Kidney (tissue), 14 donors: Measurements from ENCODE around the gene FOXC2. TPM values are rescaled to one million over a fixed set of nuclear protein-coding genes. Genes with fewer than 3 reads are reported as not detected.
"Not testable (repeated sequence)": the region's sequence is repeated elsewhere in the genome, so short reads cannot be mapped to it uniquely, and the experiment has no call there.

Source experiments
- DNase-seq, 5 donors: peaks; one replicate each; pipeline ENCODE4 v3.0.0-alpha.2; 2013 to 2020
- FAIRE-seq: peaks from 2 replicates; lab custom pipeline; 2012; peaks lifted over from hg19 to GRCh38; lab: Jason Lieb, UNC
- H3K27ac ChIP-seq, 2 donors: one replicate each; pipeline ENCODE4 v1.7.0; 2013; ENCODE audit warnings: low read depth in 2 of 2, low read length in 2 of 2, inconsistent platforms in 1 of 2
- H3K27me3 ChIP-seq: one replicate; pipeline ENCODE4 v1.7.1; 2013; ENCODE audit warnings: low read length, inconsistent platforms; ENCODE audit not compliant: control insufficient read depth, insufficient read depth
- H3K36me3 ChIP-seq, 3 donors: one replicate each; pipeline versions ENCODE4 v1.7.0 to v1.7.1; 2013; ENCODE audit warnings: low read length in 3 of 3, control low read depth in 1 of 3, inconsistent platforms in 1 of 3; ENCODE audit not compliant: insufficient read depth in 3 of 3, control insufficient read depth in 2 of 3
- H3K4me1 ChIP-seq, 3 donors: one replicate each; pipeline versions ENCODE4 v1.7.0 to v1.7.1; 2013; ENCODE audit warnings: low read length in 3 of 3, inconsistent platforms in 1 of 3, low read depth in 1 of 3; ENCODE audit not compliant: control insufficient read depth in 2 of 3, insufficient read depth in 2 of 3
- H3K4me3 ChIP-seq, 3 donors: one replicate each; pipeline versions ENCODE4 v1.7.0 to v1.8.1; 2013; ENCODE audit warnings: low read length in 3 of 3, control low read depth in 1 of 3, inconsistent platforms in 1 of 3
- H3K9ac ChIP-seq, 3 donors: one replicate each; pipeline versions ENCODE4 v1.7.0 to v1.7.1; 2013; ENCODE audit warnings: low read length in 3 of 3, control low read depth in 1 of 3, inconsistent platforms in 1 of 3
- H3K9me3 ChIP-seq, 3 donors: one replicate each; pipeline versions ENCODE4 v1.7.0 to v1.7.1; 2013; ENCODE audit warnings: low read length in 3 of 3, control low read depth in 1 of 3, inconsistent platforms in 1 of 3; ENCODE audit not compliant: control insufficient read depth in 2 of 3, insufficient read depth in 1 of 3
- CTCF ChIP-seq: IDR thresholded peaks from 3 replicates; pipeline ENCODE4 v1.5.1; 2012; ENCODE audit warnings: mild to moderate bottlenecking, moderate library complexity, borderline replicate concordance; ENCODE audit not compliant: insufficient read depth; ENCODE audit errors: extremely low read depth
- intact Hi-C: fragments of 100-400 bp; cut with DNase I; formaldehyde crosslinking; loops from one replicate; pipeline ENCODE4 v1.11.1; 2022
- polyA plus RNA-seq: library from polyadenylated mRNA; stranded (reverse); fragments of 350-450 nt; fragmentation: Illumina TruSeq; extraction: RNeasy Lipid Tissue Mini Kit (QIAGEN cat#74804); gene quantifications from one replicate; pipeline ENCODE4 v1.2.3, GENCODE V29; 2014; ENCODE audit warnings: low read depth, low replicate concordance; ENCODE audit not compliant: insufficient read depth
- total RNA-seq: library from RNA; stranded (reverse); fragmentation: NEBNext Ultra II Directional; extraction: Animal tissue kit (Norgen Biotek cat#: 25700); gene quantifications from one replicate; pipeline ENCODE4 v1.2.1, GENCODE V29; 2021
- donor health status: control.
- donor health status: control.
- donor health status: control.
- donor health status: control.
- donor health status: control.
- donor health status: DM: yes; HTN: yes; CAD: no.
- donor health status: Normal renal cell carcinoma (clear cell type).

The FOXC2 gene
- total and polyA plus RNA-seq, 2 donors from 2014 or later: 3.8 to 6.3 TPM

- no peak for FAIRE-seq
- TF ChIP-seq CTCF: no peak
- H3K27me3 ChIP-seq: no peaks in the 10 kb centered on the region
- peak overlapping the region in 1 of 3 donors; percentile 17 for H3K4me3 ChIP-seq
- no peak overlapping the region for H3K9ac ChIP-seq
- H3K27ac ChIP-seq: no peak overlapping the region
- peaks cover 3 to 8% (median 6%) of the 10 kb centered on the region in 3 donors for H3K4me1 ChIP-seq
- H3K9me3 ChIP-seq: peaks cover 0 to 9% (median 0%) of the 10 kb centered on the region in 3 donors
- DNase-seq: no peak
- H3K36me3 ChIP-seq: peaks cover 0 to 12% (median 0%) of the 10 kb centered on the region in 3 donors
- intact Hi-C loops: no loop called here
Measured at GRCh38 chr16:86587487-86587886, 20.9 kb downstream of the FOXC2 start.

- DNase-seq, intact Hi-C loops, H3K9ac ChIP-seq, H3K9me3 ChIP-seq, FAIRE-seq, H3K27me3 ChIP-seq, H3K4me1 ChIP-seq, H3K27ac ChIP-seq: not testable (repeated sequence)
- H3K36me3 ChIP-seq: peaks cover 0 to 12% (median 0%) of the 10 kb centered on the region in 3 donors
- H3K4me3 ChIP-seq: peak overlapping the region in 1 of 3 donors; percentile 17
Measured at GRCh38 chr16:86587955-86588354, 21.3 kb downstream of the FOXC2 start.

GRCh38 chr16:86590501-86591144, 24.0 kb downstream of the FOXC2 start:
- Histone ChIP-seq H3K36me3 (peaks cover 0 to 8% (median 0%) of the 10 kb centered on the region in 3 donors), H3K9ac (no peak overlapping the region), H3K9me3 (peaks cover 0 to 9% (median 0%) of the 10 kb centered on the region in 3 donors), H3K27me3 (peaks cover 2% of the 10 kb centered on the region), H3K4me1 (peaks cover 0 to under 1% (median 0%) of the 10 kb centered on the region in 3 donors), H3K27ac (no peak overlapping the region), H3K4me3 (no peak overlapping the region)
- intact Hi-C loops: no loop called here
- no peak for TF ChIP-seq CTCF
- FAIRE-seq: no peak
- DNase-seq: no peak

- peaks cover 0 to 9% (median 0%) of the 10 kb centered on the region in 3 donors for H3K9me3 ChIP-seq
- no peak overlapping the region for H3K4me3 ChIP-seq
- intact Hi-C loops: no loop called here
- DNase-seq (no peak), FAIRE-seq (no peak)
- no peak overlapping the region for H3K9ac ChIP-seq
- peaks cover 0 to 8% (median 0%) of the 10 kb centered on the region in 3 donors for H3K36me3 ChIP-seq
- H3K4me1 ChIP-seq: no peaks in the 10 kb centered on the region
- no peak for TF ChIP-seq CTCF
- H3K27ac ChIP-seq: no peak overlapping the region
- peaks cover 2% of the 10 kb centered on the region for H3K27me3 ChIP-seq
Measured at GRCh38 chr16:86591270-86591669, 24.6 kb downstream of the FOXC2 start.
